Nephron progenitor cell (in vitro differentiated cells): ENCODE measurements around the gene GSTCD.

ENCODE experiments used
- DNase-seq: peaks from one replicate; pipeline ENCODE4 v3.0.0; 2021
- H3K27ac Mint-ChIP-seq: 2 replicates; pipeline ENCODE4 v1.8.0; 2021; ENCODE audit warnings: mild to moderate bottlenecking, moderate library complexity, mixed read lengths
- H3K27me3 Mint-ChIP-seq: 2 replicates; pipeline ENCODE4 v1.8.0; 2021; ENCODE audit warnings: mild to moderate bottlenecking, low read depth, mixed read lengths; ENCODE audit not compliant: poor library complexity
- H3K36me3 Mint-ChIP-seq: 2 replicates; pipeline ENCODE4 v1.8.0; 2021; ENCODE audit warnings: low read depth, mixed read lengths
- H3K4me1 Mint-ChIP-seq: 2 replicates; pipeline ENCODE4 v1.8.0; 2021; ENCODE audit warnings: mixed read lengths
- H3K4me3 Mint-ChIP-seq: 2 replicates; pipeline ENCODE4 v1.8.0; 2021; ENCODE audit warnings: mild to moderate bottlenecking, moderate library complexity, mixed read lengths
- H3K9me3 Mint-ChIP-seq: 2 replicates; pipeline ENCODE4 v1.8.0; 2021; ENCODE audit warnings: mild to moderate bottlenecking, moderate library complexity, mixed read lengths
- CTCF ChIP-seq: fragments of 200-600 bp; sonication (generic); IDR thresholded peaks from 2 replicates; pipeline ENCODE4 v1.5.0; 2021; ENCODE audit warnings: antibody characterized with exemption

GSTCD gene

GRCh38 chr4:105895583-105896460, 187.2 kb downstream of the GSTCD start:
- DNase-seq: peak; percentile 62
- TF ChIP-seq CTCF: peak; percentile 8
- no peaks in the 10 kb centered on the region for H3K36me3 Mint-ChIP-seq
- no peaks in the 10 kb centered on the region for H3K9me3 Mint-ChIP-seq
- peaks cover 8% of the 10 kb centered on the region for H3K4me1 Mint-ChIP-seq
- H3K27me3 Mint-ChIP-seq: peaks cover 96% of the 10 kb centered on the region
- H3K27ac Mint-ChIP-seq: no peak overlapping the region
- H3K4me3 Mint-ChIP-seq: peak overlapping the region; percentile 81

GRCh38 chr4:105896461-105896942, 187.9 kb downstream of the GSTCD start:
- Mint-ChIP-seq H3K4me3 (peak overlapping the region; percentile 81), H3K36me3 (no peaks in the 10 kb centered on the region), H3K27ac (no peak overlapping the region), H3K9me3 (no peaks in the 10 kb centered on the region), H3K4me1 (peaks cover 8% of the 10 kb centered on the region), H3K27me3 (peaks cover 98% of the 10 kb centered on the region)
- no peak for TF ChIP-seq CTCF
- DNase-seq: no peak
